Measurements from ENCODE around the gene RSPH3. TPM values are rescaled to one million over a fixed set of nuclear protein-coding genes. Genes with fewer than 3 reads are reported as not detected.

Gene RSPH3
- total and polyA plus RNA-seq, 2 of the 13 experiments (the other 11 are each of a cell fraction or from before 2014, with no cell fraction given) = 1.3 to 3.5 TPM

- TF ChIP-seq ZNF318 (CRISPR knock-in tag; IDR thresholded peaks at IDR 0.05) (no peak), ZSCAN12 (CRISPR knock-in tag; IDR thresholded peaks at IDR 0.05) (no peak), DPF2 (CRISPR knock-in tag; IDR thresholded peaks at IDR 0.05; ENCODE audit: borderline replicate concordance, low read depth) (no peak), JDP2 (CRISPR knock-in tag; IDR thresholded peaks at IDR 0.05; ENCODE audit: borderline replicate concordance) (no peak), CEBPB (IDR thresholded peaks at IDR 0.05; ENCODE audit: borderline replicate concordance, low read depth, low read length) (no peak)
These were observed 31.8 kb upstream of the RSPH3 start (continued) for GRCh38 chr6:159031846-159032245.

- Histone ChIP-seq H3K4me3 (replicated peaks in 1 of 3; ENCODE audit: insufficient read depth in 1 of 3, low read depth in 2 of 3, low read length in 3 of 3) (no peak overlapping the region), H3K4me1 (ENCODE audit: insufficient read depth, low read length) (peaks cover 8% of the 10 kb centered on the region), H3K9me3 (ENCODE audit: low read length) (peaks cover 9% of the 10 kb centered on the region; the same call in 1 of the 2 replicates), H2AFZ (ENCODE audit: low read length) (no peak overlapping the region), H3K27ac (ENCODE audit: extremely low read length, insufficient read depth, low read length) (no peak overlapping the region), H3K4me2 (ENCODE audit: low read depth, low read length) (no peak overlapping the region), H3K79me2 (ENCODE audit: insufficient read depth, low read length) (no peaks in the 10 kb centered on the region), H3K36me3 (replicated peaks in 1 of 2; ENCODE audit: control insufficient read depth in 1 of 2, insufficient read depth in 2 of 2, low read length in 2 of 2) (no peaks in the 10 kb centered on the region), H3K9ac (ENCODE audit: insufficient read depth, low read depth, low read length) (no peak overlapping the region), H4K20me1 (ENCODE audit: insufficient read depth, low read length) (no peaks in the 10 kb centered on the region), H3K27me3 (ENCODE audit: control insufficient read depth in 1 of 2, insufficient read depth in 2 of 2, low read length in 2 of 2) (peaks cover 0 to 15% of the 10 kb centered on the region in 2 experiments; a peak in 2 of 5 replicates)
- no peak for DNase-seq (ENCODE audit: low spot score)
- ChIA-PET POLR2A (no interaction called here), CTCF (ENCODE audit: low intra/inter-chr PET ratio, low total read pairs) (no interaction called here)
- WGBS (ENCODE audit: low lambda C conversion rate) = 2% methylated on average over 2 of the region's 2 CpGs
- in situ Hi-C loops (cut with HindIII; ENCODE audit: extremely low pct_ligation_motif_present, low pct_unique_long_range_greater_than_20kb) (no loop called here), intact Hi-C loops (cut with micrococcal nuclease; ENCODE audit: unreplicated experiment) (no loop called here)
- no peak for FAIRE-seq
- ATAC-seq = no peak
- no TSS peak for BruUV-seq (replicated peaks)
- no peak for TF ChIP-seq KIAA2018 (CRISPR knock-in tag; IDR thresholded peaks at IDR 0.05; ENCODE audit: borderline replicate concordance)
These were observed 30.2 kb upstream of the RSPH3 start for GRCh38 chr6:159030168-159030567.
